ENCODE data around the gene SERPINA7. TPM values are rescaled to one million over a fixed set of nuclear protein-coding genes. Genes with fewer than 3 reads are reported as not detected.
A peak's percentile ranks its signal among the peaks of the same experiment; 100 is the strongest.
"Not testable (repeated sequence)": the region's sequence is repeated elsewhere in the genome, so short reads cannot be mapped to it uniquely, and the experiment has no call there.

Gene SERPINA7
- polyA plus RNA-seq, 1 donor: 0.48 TPM

GRCh38 chrX:106022238-106022637 lies 16.3 kb downstream of the SERPINA7 start:
- no peaks in the 10 kb centered on the region for H3K4me1 ChIP-seq (ENCODE audit: control insufficient read depth, insufficient read depth, low read length)
- H3K4me3 ChIP-seq (ENCODE audit: low read length): no peak overlapping the region
- no peak overlapping the region for H3K27ac ChIP-seq (ENCODE audit: low read length)
- H3K9me3 ChIP-seq (ENCODE audit: control insufficient read depth, low read depth, low read length): no peaks in the 10 kb centered on the region
- WGBS (ENCODE audit: insufficient coverage, low lambda C conversion rate): no CpG with 5 or more reads among the region's 2 CpGs
- no peak for DNase-seq
- H3K27me3 ChIP-seq (ENCODE audit: control insufficient read depth, insufficient read depth, low read length): no peaks in the 10 kb centered on the region
- no peaks in the 10 kb centered on the region for H3K36me3 ChIP-seq (ENCODE audit: control insufficient read depth, insufficient read depth, low read length)

GRCh38 chrX:106014119-106014775 lies 24.3 kb downstream of the SERPINA7 start:
- Histone ChIP-seq H3K27me3 (ENCODE audit: control insufficient read depth, insufficient read depth, low read length) (no peaks in the 10 kb centered on the region), H3K4me3 (ENCODE audit: low read length) (no peak overlapping the region), H3K4me1 (ENCODE audit: control insufficient read depth, insufficient read depth, low read length) (no peaks in the 10 kb centered on the region), H3K9me3 (ENCODE audit: control insufficient read depth, low read depth, low read length) (no peaks in the 10 kb centered on the region), H3K36me3 (ENCODE audit: control insufficient read depth, insufficient read depth, low read length) (no peaks in the 10 kb centered on the region), H3K27ac (ENCODE audit: low read length) (no peak overlapping the region)
- WGBS (ENCODE audit: insufficient coverage, low lambda C conversion rate): no CpG with 5 or more reads among the region's 1 CpG
- no peak for DNase-seq

- no CpG with 5 or more reads among the region's 5 CpGs for WGBS (ENCODE audit: insufficient coverage, low lambda C conversion rate)
- Histone ChIP-seq H3K27ac (ENCODE audit: low read length) (no peak overlapping the region), H3K9me3 (ENCODE audit: control insufficient read depth, low read depth, low read length) (no peaks in the 10 kb centered on the region), H3K27me3 (ENCODE audit: control insufficient read depth, insufficient read depth, low read length) (no peaks in the 10 kb centered on the region), H3K4me1 (ENCODE audit: control insufficient read depth, insufficient read depth, low read length) (peaks cover 4% of the 10 kb centered on the region), H3K4me3 (ENCODE audit: low read length) (no peak overlapping the region), H3K36me3 (ENCODE audit: control insufficient read depth, insufficient read depth, low read length) (no peaks in the 10 kb centered on the region)
- no peak for DNase-seq
Observed at GRCh38 chrX:106009145-106009544, 29.4 kb downstream of the SERPINA7 start.

- H3K4me3 ChIP-seq (ENCODE audit: low read length): no peak overlapping the region
- no peaks in the 10 kb centered on the region for H3K27me3 ChIP-seq (ENCODE audit: control insufficient read depth, insufficient read depth, low read length)
- peak; percentile 1 to 14 for DNase-seq
- no peaks in the 10 kb centered on the region for H3K9me3 ChIP-seq (ENCODE audit: control insufficient read depth, low read depth, low read length)
- H3K4me1 ChIP-seq (ENCODE audit: control insufficient read depth, insufficient read depth, low read length): peaks cover 4% of the 10 kb centered on the region
- no CpG with 5 or more reads among the region's 1 CpG for WGBS (ENCODE audit: insufficient coverage, low lambda C conversion rate)
- no peaks in the 10 kb centered on the region for H3K36me3 ChIP-seq (ENCODE audit: control insufficient read depth, insufficient read depth, low read length)
- no peak overlapping the region for H3K27ac ChIP-seq (ENCODE audit: low read length)
Observed at GRCh38 chrX:106007815-106008214, 30.7 kb downstream of the SERPINA7 start.

- Histone ChIP-seq H3K27ac (ENCODE audit: low read length) (no peak overlapping the region), H3K27me3 (ENCODE audit: control insufficient read depth, insufficient read depth, low read length) (no peaks in the 10 kb centered on the region), H3K4me1 (ENCODE audit: control insufficient read depth, insufficient read depth, low read length) (peaks cover 4% of the 10 kb centered on the region), H3K36me3 (ENCODE audit: control insufficient read depth, insufficient read depth, low read length) (no peaks in the 10 kb centered on the region), H3K4me3 (ENCODE audit: low read length) (no peak overlapping the region), H3K9me3 (ENCODE audit: control insufficient read depth, low read depth, low read length) (no peaks in the 10 kb centered on the region)
- no peak for DNase-seq
- no CpG with 5 or more reads among the region's 2 CpGs for WGBS (ENCODE audit: insufficient coverage, low lambda C conversion rate)
Observed at GRCh38 chrX:106005684-106006083, 32.8 kb downstream of the SERPINA7 start.

- not testable (repeated sequence) for H3K36me3 ChIP-seq (ENCODE audit: control insufficient read depth, insufficient read depth, low read length); H3K9me3 ChIP-seq (ENCODE audit: control insufficient read depth, low read depth, low read length); DNase-seq; H3K27me3 ChIP-seq (ENCODE audit: control insufficient read depth, insufficient read depth, low read length); H3K27ac ChIP-seq (ENCODE audit: low read length); H3K4me3 ChIP-seq (ENCODE audit: low read length); H3K4me1 ChIP-seq (ENCODE audit: control insufficient read depth, insufficient read depth, low read length)
- no CpG with 5 or more reads among the region's 5 CpGs for WGBS (ENCODE audit: insufficient coverage, low lambda C conversion rate)
Observed at GRCh38 chrX:106000609-106001008, 37.9 kb downstream of the SERPINA7 start.

GRCh38 chrX:106000203-106000602 lies 38.3 kb downstream of the SERPINA7 start:
- Histone ChIP-seq H3K4me3 (ENCODE audit: low read length) (no peak overlapping the region), H3K27ac (ENCODE audit: low read length) (no peak overlapping the region), H3K9me3 (ENCODE audit: control insufficient read depth, low read depth, low read length) (no peaks in the 10 kb centered on the region), H3K27me3 (ENCODE audit: control insufficient read depth, insufficient read depth, low read length) (no peaks in the 10 kb centered on the region), H3K4me1 (ENCODE audit: control insufficient read depth, insufficient read depth, low read length) (no peaks in the 10 kb centered on the region), H3K36me3 (ENCODE audit: control insufficient read depth, insufficient read depth, low read length) (no peaks in the 10 kb centered on the region)
- DNase-seq: no peak

- Histone ChIP-seq H3K9me3 (ENCODE audit: control insufficient read depth, low read depth, low read length) (no peaks in the 10 kb centered on the region), H3K27ac (ENCODE audit: low read length) (no peak overlapping the region), H3K36me3 (ENCODE audit: control insufficient read depth, insufficient read depth, low read length) (no peaks in the 10 kb centered on the region), H3K4me1 (ENCODE audit: control insufficient read depth, insufficient read depth, low read length) (no peaks in the 10 kb centered on the region), H3K27me3 (ENCODE audit: control insufficient read depth, insufficient read depth, low read length) (no peaks in the 10 kb centered on the region), H3K4me3 (ENCODE audit: low read length) (no peak overlapping the region)
- no peak for DNase-seq
- no CpG with 5 or more reads among the region's 1 CpG for WGBS (ENCODE audit: insufficient coverage, low lambda C conversion rate)
Observed at GRCh38 chrX:105999294-105999693, 39.2 kb downstream of the SERPINA7 start.

GRCh38 chrX:105988487-105988886 lies 50.0 kb downstream of the SERPINA7 start:
- not testable (repeated sequence) for H3K9me3 ChIP-seq (ENCODE audit: control insufficient read depth, low read depth, low read length); H3K27me3 ChIP-seq (ENCODE audit: control insufficient read depth, insufficient read depth, low read length); H3K27ac ChIP-seq (ENCODE audit: low read length); DNase-seq; H3K4me1 ChIP-seq (ENCODE audit: control insufficient read depth, insufficient read depth, low read length); H3K4me3 ChIP-seq (ENCODE audit: low read length); H3K36me3 ChIP-seq (ENCODE audit: control insufficient read depth, insufficient read depth, low read length)
- WGBS (ENCODE audit: insufficient coverage, low lambda C conversion rate): no CpG with 5 or more reads among the region's 5 CpGs

Data from large intestine (tissue), 3 donors.